HFFc6 (cell line): ENCODE data around the gene MYLK. TPM values are rescaled to one million over a fixed set of nuclear protein-coding genes. Genes with fewer than 3 reads are reported as not detected.

Experiments
- DNase-seq: peaks from one replicate; pipeline ENCODE4 v3.0.0-alpha.2; 2018
- H3K27ac Mint-ChIP-seq: 2 replicates; pipeline ENCODE4 v1.8.0; 2020; ENCODE audit warnings: mild to moderate bottlenecking, mixed read lengths
- H3K27me3 Mint-ChIP-seq: 2 replicates; pipeline ENCODE4 v1.8.0; 2021; ENCODE audit warnings: mild to moderate bottlenecking, moderate library complexity, mixed read lengths; ENCODE audit not compliant: insufficient read depth
- H3K36me3 Mint-ChIP-seq: 2 replicates; pipeline ENCODE4 v1.8.0; 2021; ENCODE audit warnings: low read depth, mixed read lengths
- H3K4me1 Mint-ChIP-seq: 2 replicates; pipeline ENCODE4 v1.8.0; 2020; ENCODE audit warnings: low read depth, mixed read lengths
- H3K4me3 Mint-ChIP-seq: 2 replicates; pipeline ENCODE4 v1.8.0; 2020; ENCODE audit warnings: mild to moderate bottlenecking, moderate library complexity, mixed read lengths
- H3K9me3 Mint-ChIP-seq: 2 replicates; pipeline ENCODE4 v1.8.0; 2020; ENCODE audit warnings: mild to moderate bottlenecking, mixed read lengths
- CTCF ChIP-seq: fragments of 200-600 bp; sonication (generic); IDR thresholded peaks from 2 replicates; pipeline ENCODE4 v1.5.0; 2021; ENCODE audit warnings: antibody characterized with exemption, mild to moderate bottlenecking
- total RNA-seq, 6 experiments: library from RNA; stranded (reverse); fragmentation: NEBNext Ultra II Directional; extraction: Animal tissue kit (Norgen Biotek cat#: 25700); gene quantifications; 2 replicates in 1 of 6; 3 replicates in 5 of 6; pipeline ENCODE4 v1.2.3, GENCODE V29; 2021

Gene MYLK
- total RNA-seq, 6 experiments from 2014 or later: 296 to 431 (median 335) TPM

- no peak for TF ChIP-seq CTCF
- no peak for DNase-seq
- H3K27ac Mint-ChIP-seq: peak overlapping the region; percentile 66
- H3K27me3 Mint-ChIP-seq: peaks cover 24% of the 10 kb centered on the region
- H3K4me3 Mint-ChIP-seq: no peak overlapping the region
- no peaks in the 10 kb centered on the region for H3K9me3 Mint-ChIP-seq
- H3K36me3 Mint-ChIP-seq: peaks cover 60% of the 10 kb centered on the region
- peaks cover 69% of the 10 kb centered on the region for H3K4me1 Mint-ChIP-seq
Observed at GRCh38 chr3:123637131-123637530, 247.0 kb downstream of the MYLK start.

- Mint-ChIP-seq H3K27ac (0 out of 2 replicates have a peak overlapping the region, but pooled peaks have one; percentile 66), H3K27me3 (peaks cover 22% of the 10 kb centered on the region), H3K9me3 (no peaks in the 10 kb centered on the region), H3K4me1 (peaks cover 66% of the 10 kb centered on the region), H3K4me3 (no peak overlapping the region; the same call in 1 of the 2 replicates), H3K36me3 (peaks cover 58% of the 10 kb centered on the region)
- no peak for DNase-seq
- TF ChIP-seq CTCF: no peak
Observed at GRCh38 chr3:123636431-123636841, 247.7 kb downstream of the MYLK start.

GRCh38 chr3:123635717-123636116, 248.4 kb downstream of the MYLK start:
- no peak for TF ChIP-seq CTCF
- H3K4me1 Mint-ChIP-seq: peaks cover 59% of the 10 kb centered on the region
- H3K27ac Mint-ChIP-seq: peak overlapping the region; percentile 8
- peaks cover 56% of the 10 kb centered on the region for H3K36me3 Mint-ChIP-seq
- no peak for DNase-seq
- H3K9me3 Mint-ChIP-seq: no peaks in the 10 kb centered on the region; the same call in 1 of the 2 replicates
- H3K4me3 Mint-ChIP-seq: peak overlapping the region; percentile 8; the same call in 1 of the 2 replicates
- peaks cover 22% of the 10 kb centered on the region for H3K27me3 Mint-ChIP-seq

GRCh38 chr3:123635217-123635616, 248.9 kb downstream of the MYLK start:
- H3K27me3 Mint-ChIP-seq: peaks cover 17% of the 10 kb centered on the region
- H3K9me3 Mint-ChIP-seq: no peaks in the 10 kb centered on the region; the same call in 1 of the 2 replicates
- TF ChIP-seq CTCF: no peak
- peaks cover 54% of the 10 kb centered on the region for H3K4me1 Mint-ChIP-seq
- no peak for DNase-seq
- H3K4me3 Mint-ChIP-seq: peak overlapping the region; percentile 8; the same call in 1 of the 2 replicates
- peak overlapping the region; percentile 55 for H3K27ac Mint-ChIP-seq
- H3K36me3 Mint-ChIP-seq: peaks cover 54% of the 10 kb centered on the region

- Mint-ChIP-seq H3K4me3 (peak overlapping the region; percentile 27; the same call in 1 of the 2 replicates), H3K36me3 (peaks cover 52% of the 10 kb centered on the region), H3K4me1 (peaks cover 46% of the 10 kb centered on the region), H3K9me3 (no peaks in the 10 kb centered on the region; the same call in 1 of the 2 replicates), H3K27ac (peak overlapping the region; percentile 55), H3K27me3 (peaks cover 24% of the 10 kb centered on the region)
- TF ChIP-seq CTCF: no peak
- DNase-seq: no peak
Observed at GRCh38 chr3:123634149-123635051, 249.7 kb downstream of the MYLK start.
